GM21723 (cell line): ENCODE results near the gene KHDRBS2.
"Not testable (repeated sequence)": the region's sequence is repeated elsewhere in the genome, so short reads cannot be mapped to it uniquely, and the experiment has no call there.

Experiments used
- ATAC-seq: cut with Tn5 transposase; IDR thresholded peaks from one replicate; pipeline ENCODE4 v1.9.1; 2021; ENCODE audit warnings: mild to moderate bottlenecking, moderate library complexity; ENCODE audit not compliant: unreplicated experiment

KHDRBS2 gene

GRCh38 chr6:61869632-61870400 is 416.2 kb downstream of the KHDRBS2 start:
- no peak for ATAC-seq

DNA sequence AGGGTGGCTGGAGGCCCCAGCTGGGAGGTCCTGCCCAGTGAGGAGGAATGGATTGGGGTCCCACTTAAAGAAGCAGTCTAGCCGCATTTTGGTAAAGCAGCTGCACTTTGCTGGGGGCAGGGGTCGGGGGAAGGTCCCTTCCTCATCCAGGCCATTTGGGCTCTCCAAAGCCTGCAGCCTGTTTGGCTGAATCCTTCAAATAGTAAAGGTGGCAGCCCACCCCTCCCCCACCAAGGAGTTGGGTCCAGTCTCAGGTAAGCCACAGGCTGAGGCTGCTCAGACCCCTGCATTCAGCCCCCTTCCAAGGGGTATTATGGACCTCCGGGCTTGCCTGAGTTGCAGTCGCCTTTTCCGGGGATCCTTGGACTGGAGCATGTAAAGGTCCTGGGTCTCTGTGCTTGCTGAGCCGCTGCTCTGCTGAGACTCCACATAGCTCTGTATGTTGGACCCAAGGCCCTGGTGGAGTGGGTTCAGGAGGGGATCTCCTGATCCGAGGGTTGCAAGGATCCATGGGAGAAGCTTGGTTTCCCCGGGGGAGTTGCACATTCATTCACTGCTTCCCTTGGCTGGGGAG is 417.4 kb downstream of the KHDRBS2 start:
- ATAC-seq, result no peak

DNA sequence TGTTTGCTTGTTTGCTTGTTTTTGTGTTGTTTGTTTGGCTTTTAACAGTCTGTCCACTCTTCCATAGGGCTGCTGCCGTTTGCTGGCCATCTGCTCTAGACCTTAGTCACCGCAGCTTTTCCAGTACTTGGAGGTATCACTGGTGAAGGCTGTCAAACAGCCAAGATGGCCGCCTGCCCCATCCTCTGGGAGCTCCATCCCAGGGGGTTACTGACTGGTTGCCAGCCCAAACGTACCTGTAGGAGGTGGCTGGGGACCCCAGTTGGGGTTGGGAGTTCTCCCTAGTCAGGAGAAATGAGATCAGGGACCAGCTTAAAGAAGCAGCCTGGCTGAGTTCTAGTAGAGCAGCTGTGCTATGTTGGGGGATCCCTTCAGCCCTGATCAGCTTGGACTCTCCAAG is 418.4 kb downstream of the KHDRBS2 start:
- ATAC-seq, result no peak

DNA sequence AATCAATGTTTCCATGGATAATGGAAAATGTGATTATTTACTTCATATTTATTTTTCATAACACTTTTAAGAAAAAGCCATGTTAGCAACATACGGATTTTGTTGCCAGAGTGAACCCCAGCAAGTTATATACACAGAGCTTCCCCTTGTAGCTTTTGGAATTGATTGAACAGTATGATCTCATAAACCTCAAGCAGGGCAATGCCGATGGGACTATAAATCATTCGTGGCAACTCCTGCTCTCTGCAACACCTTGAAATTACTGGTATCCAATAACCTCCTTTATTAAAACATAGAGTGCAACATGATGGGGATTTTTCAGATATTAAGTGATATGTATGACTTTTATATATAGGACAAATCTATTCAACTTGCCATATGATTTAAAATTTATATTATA is 428.5 kb downstream of the KHDRBS2 start:
- no peak for ATAC-seq

- ATAC-seq, result no peak
Measured at GRCh38 chr6:61841958-61842357, 444.1 kb downstream of the KHDRBS2 start.

DNA sequence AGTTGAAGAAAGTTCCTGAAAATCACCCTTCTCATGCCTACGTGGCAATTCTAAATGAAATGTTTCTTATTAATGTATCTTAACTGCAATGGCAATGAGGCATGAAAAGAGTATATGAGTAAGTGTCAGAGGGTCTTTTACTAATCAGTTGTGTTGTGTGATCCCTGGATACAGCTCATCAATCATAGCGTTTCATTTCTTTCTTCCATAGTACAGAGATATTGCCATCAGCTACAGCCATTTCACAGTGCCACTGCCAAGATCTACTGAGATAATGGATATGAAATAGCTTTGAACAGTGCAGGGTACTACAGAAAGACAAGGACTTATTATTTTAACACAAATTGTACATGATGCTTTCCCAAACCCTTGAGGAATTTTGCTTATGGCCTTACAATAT is 450.8 kb downstream of the KHDRBS2 start:
- ATAC-seq, result no peak

- ATAC-seq, result no peak
Measured at GRCh38 chr6:61833176-61833755, 452.8 kb downstream of the KHDRBS2 start.

DNA sequence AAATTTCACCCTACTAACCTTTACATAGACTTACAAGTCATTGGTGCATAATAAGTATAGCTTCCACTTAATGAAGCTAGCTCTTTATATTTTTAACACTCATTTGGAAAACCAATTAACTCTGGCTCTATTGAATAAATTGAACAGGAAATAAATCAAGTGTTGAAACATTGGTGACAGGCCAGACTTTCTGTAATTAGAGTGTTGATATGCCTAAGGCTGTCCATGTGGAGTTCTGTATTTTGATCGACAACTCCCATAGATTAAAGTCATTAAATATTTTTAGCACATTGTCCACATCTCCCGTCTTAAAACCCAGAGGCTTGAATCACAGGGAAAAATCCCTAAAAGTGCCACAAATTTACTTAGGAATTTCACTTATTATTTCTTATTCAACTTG is 468.3 kb downstream of the KHDRBS2 start:
- ATAC-seq, result no peak

DNA sequence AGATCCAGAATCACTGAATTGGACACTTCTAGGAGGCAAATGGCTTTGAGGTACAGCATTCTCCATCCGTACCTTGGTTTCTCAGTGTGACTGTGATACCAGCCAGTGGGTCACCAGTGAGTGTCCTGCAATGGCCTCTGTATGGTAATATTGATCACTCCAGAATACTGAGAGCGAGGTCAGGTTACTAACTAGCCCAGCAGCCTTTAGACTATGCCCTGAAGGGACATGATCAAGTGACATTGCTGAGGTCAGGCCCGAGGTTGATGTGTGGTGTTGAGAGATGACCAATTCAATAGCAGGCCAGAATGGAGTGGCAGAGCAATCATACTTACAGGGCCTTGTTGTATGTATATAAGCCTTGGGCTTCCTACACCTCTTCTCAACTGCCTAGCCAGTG is 476.0 kb downstream of the KHDRBS2 start:
- no peak for ATAC-seq

DNA sequence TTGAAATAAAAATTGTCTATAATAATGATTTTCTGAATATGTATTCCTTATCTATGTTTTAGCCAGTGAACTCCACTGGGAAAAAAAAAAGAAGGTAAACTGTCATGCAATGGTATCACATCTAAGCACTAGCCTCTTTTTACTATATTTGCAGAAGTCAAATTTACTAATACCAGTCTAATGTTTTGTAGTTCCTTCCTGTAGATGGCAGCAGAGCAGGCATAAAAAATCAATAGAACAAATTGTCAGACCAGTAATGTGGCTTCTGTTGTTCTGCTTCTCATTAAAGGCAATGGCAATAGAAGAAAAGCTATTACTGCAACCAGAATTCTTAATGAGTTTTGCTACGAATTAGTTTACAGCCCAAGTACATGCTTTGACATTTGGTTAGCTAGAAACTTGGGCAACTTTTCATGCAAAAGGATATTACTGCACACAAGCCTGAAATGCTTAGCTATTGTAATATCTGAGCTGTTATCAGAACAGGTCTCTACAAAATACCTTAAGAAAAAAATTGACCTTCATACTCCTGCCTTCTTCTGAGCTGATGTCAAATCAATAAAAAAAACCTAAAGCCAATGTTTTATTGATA is 476.9 kb downstream of the KHDRBS2 start:
- ATAC-seq, result no peak

- ATAC-seq, result no peak
Measured at GRCh38 chr6:61787998-61788397, 498.0 kb downstream of the KHDRBS2 start.

GRCh38 chr6:61769446-61769845 is 516.6 kb downstream of the KHDRBS2 start:
- not testable (repeated sequence) for ATAC-seq

DNA sequence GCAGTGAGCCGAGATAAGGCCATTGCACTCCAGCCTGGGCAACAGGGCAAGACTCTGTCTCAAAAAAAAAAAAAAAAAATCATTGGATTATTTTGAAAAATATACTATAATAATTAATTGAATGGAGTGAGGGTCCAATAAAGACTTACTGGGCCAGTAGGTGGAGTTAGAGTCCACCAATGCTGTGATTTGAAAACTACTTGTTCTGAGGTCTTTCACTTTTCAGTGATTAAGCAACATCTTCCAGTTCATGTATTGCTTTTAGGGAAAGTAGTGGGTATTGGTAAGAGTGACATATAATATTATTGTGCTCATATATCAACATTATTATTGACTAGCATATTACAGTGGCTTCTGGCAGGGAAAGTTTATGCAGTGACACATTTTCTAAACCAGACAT is 530.3 kb downstream of the KHDRBS2 start:
- ATAC-seq, result no peak

- ATAC-seq, result no peak
Measured at GRCh38 chr6:61751986-61752385, 534.0 kb downstream of the KHDRBS2 start.

DNA sequence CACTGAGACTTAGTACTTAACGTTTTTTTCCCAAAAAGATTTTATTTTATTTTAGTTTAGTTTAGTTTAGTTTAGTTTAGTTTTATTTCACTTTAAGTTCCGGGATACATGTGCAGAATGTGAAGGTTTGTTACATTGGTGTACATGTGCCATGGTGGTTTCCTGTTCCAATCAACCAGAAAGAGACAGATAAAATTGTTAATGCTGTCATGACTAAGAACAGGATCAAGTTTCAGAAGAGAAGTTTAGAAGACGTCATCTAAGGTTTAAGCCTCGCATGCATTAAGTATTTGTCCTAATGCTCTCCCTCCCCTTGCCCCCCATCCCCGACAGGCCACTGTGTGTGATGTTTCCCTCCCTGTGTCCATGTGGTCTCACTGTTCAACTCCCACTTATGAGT is 540.0 kb downstream of the KHDRBS2 start:
- no peak for ATAC-seq

DNA sequence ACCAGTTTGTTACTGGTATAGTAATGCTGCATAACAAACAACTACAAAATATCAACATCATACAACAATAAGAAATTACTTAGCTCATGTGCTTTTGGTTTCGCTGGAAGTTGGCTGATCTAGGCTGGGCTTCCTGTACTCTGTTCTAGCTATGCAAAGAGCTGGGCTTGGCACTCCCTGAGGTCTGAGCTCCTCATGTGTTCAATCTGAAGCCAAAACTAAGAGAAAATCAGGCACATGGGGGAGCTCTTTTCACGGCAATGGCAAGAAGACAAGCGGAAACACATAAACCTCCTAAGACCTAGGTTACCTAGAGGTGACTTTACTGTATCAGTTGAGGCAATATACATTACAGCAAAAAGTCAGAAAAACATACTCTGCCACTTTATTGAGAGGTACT is 574.2 kb downstream of the KHDRBS2 start:
- no peak for ATAC-seq

- no peak for ATAC-seq
Measured at GRCh38 chr6:61688165-61688564, 597.9 kb downstream of the KHDRBS2 start.

DNA sequence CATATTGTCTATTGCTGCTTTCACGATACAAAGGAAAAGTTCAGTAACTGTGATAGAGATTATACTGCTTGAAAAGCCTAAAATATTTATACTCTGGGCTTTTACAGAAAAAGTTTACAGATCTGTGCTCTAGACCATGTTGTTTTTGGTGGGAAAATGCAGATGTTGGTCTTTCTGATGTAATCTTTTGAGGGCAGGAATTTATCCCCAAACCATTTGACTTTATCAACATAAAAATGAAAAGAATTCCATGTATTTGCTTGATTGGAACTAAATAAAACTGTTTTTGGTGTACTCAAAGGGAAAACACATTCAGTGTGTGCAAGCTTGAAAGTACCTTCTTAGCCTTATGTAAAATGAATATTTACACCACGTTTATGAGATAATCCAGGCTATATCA is 603.5 kb downstream of the KHDRBS2 start:
- no peak for ATAC-seq

- no peak for ATAC-seq
Measured at GRCh38 chr6:61679625-61680024, 606.4 kb downstream of the KHDRBS2 start.

DNA sequence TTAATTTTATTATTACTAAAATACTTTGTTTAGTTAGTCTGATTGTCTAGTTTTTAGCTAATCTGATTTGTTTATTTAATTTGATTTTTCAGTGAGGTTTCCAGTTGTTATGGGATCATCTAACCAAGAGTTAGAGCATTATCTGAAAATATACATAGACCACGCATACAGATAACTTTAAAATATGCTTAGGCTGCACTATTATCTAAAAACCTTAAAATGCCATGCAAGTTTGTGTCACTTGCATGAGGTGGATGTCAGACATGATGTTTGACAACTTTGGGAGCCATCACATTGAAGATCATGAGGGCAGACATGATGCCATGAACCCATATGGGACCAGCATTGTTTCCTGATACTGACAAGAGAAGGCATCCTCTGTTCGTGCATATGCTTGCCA is 610.3 kb downstream of the KHDRBS2 start:
- ATAC-seq, result no peak

GRCh38 chr6:61649845-61650244 is 636.2 kb downstream of the KHDRBS2 start:
- ATAC-seq, result no peak

DNA sequence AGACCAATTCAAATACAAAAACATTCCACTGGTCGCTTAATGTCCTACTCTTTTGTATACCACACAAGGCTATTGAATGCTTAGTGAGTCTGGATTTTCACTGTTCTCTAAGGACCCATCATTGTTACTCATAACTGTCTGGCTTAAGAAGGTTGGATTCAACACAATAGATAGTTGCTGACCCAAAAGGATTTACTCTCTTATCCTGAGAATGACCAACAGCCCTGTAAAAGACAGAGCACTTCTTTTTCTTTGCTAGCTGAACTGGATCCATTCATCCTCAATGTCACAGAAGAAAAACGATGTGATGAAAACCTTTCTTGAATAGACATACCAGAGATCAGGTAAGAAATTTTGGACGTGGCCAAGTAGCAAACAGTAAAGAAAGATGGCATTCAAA is 645.6 kb downstream of the KHDRBS2 start:
- ATAC-seq, result no peak
